Measurements from ENCODE around the gene TMEM86B.

GRCh38 chr19:55246462-55247451 lies 18.2 kb upstream of the TMEM86B start:
- TF ChIP-seq, protein P1, sequence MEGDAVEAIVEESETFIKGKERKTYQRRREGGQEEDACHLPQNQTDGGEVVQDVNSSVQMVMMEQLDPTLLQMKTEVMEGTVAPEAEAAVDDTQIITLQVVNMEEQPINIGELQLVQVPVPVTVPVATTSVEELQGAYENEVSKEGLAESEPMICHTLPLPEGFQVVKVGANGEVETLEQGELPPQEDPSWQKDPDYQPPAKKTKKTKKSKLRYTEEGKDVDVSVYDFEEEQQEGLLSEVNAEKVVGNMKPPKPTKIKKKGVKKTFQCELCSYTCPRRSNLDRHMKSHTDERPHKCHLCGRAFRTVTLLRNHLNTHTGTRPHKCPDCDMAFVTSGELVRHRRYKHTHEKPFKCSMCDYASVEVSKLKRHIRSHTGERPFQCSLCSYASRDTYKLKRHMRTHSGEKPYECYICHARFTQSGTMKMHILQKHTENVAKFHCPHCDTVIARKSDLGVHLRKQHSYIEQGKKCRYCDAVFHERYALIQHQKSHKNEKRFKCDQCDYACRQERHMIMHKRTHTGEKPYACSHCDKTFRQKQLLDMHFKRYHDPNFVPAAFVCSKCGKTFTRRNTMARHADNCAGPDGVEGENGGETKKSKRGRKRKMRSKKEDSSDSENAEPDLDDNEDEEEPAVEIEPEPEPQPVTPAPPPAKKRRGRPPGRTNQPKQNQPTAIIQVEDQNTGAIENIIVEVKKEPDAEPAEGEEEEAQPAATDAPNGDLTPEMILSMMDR (IDR thresholded peaks at IDR 0.05), result no peak
- TF ChIP-seq POLR2AphosphoS5 (IDR thresholded peaks at IDR 0.05; ENCODE audit: insufficient read depth in 1 of 2, low read depth in 1 of 2) (no peak), POLR2A (IDR thresholded peaks at IDR 0.05) (no peak)

Data from vagina (tissue), 2 donors.